ENCODE measurements around the gene DAB1. TPM values are rescaled to one million over a fixed set of nuclear protein-coding genes. Genes with fewer than 3 reads are reported as not detected.

Gene DAB1
- total RNA-seq, 1 donor from 2014 or later: 0.27 TPM

GRCh38 chr1:56964349-56965017 lies 459.4 kb downstream of the DAB1 start:
- no peak overlapping the region for H3K4me3 Mint-ChIP-seq (ENCODE audit: unreplicated experiment)
- H3K9me3 Mint-ChIP-seq (ENCODE audit: unreplicated experiment): no peaks in the 10 kb centered on the region
- no peaks in the 10 kb centered on the region for H3K4me1 Mint-ChIP-seq (ENCODE audit: unreplicated experiment)

DNA sequence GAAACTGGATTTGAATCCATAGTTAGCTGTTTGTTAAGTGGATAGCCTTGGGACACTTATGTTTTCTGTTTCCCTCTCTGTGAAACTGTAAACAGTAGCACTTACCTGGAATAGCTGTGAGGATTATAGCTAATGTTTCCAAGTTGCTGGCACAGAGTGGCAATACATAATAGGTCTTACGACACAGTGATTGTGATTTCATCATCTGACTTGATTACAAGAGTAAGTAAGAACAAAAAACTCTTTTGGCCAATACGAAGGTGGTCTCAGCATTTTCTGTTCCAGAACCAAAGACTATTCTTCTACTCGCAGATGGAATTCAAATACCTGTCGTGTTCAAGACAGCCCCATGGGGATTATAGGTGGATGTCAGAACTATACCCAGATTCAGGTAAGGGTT lies 460.2 kb downstream of the DAB1 start:
- DNase-seq (ENCODE audit: extremely low spot score, unreplicated experiment): no peak
- H3K27me3 Mint-ChIP-seq (ENCODE audit: unreplicated experiment): peaks cover 7% of the 10 kb centered on the region
- no peaks in the 10 kb centered on the region for H3K36me3 Mint-ChIP-seq (ENCODE audit: unreplicated experiment)
- TF ChIP-seq CTCF (IDR thresholded peaks at IDR 0.05): no peak
- H3K4me3 Mint-ChIP-seq (ENCODE audit: unreplicated experiment): no peak overlapping the region
- H3K4me1 Mint-ChIP-seq (ENCODE audit: unreplicated experiment): no peaks in the 10 kb centered on the region
- no peaks in the 10 kb centered on the region for H3K9me3 Mint-ChIP-seq (ENCODE audit: unreplicated experiment)
- no peak overlapping the region for H3K27ac Mint-ChIP-seq (ENCODE audit: unreplicated experiment)

More at GRCh38 chr1:56964349-56965017, 459.4 kb downstream of the DAB1 start:
- no peak for DNase-seq (ENCODE audit: extremely low spot score, unreplicated experiment)
- no peak for TF ChIP-seq CTCF (IDR thresholded peaks at IDR 0.05)
- peaks cover 4% of the 10 kb centered on the region for H3K27me3 Mint-ChIP-seq (ENCODE audit: unreplicated experiment)
- no peak overlapping the region for H3K27ac Mint-ChIP-seq (ENCODE audit: unreplicated experiment)
- no peaks in the 10 kb centered on the region for H3K36me3 Mint-ChIP-seq (ENCODE audit: unreplicated experiment)

GRCh38 chr1:56961426-56961825 lies 462.4 kb downstream of the DAB1 start:
- no peak for DNase-seq (ENCODE audit: extremely low spot score, unreplicated experiment)
- Mint-ChIP-seq H3K4me3 (ENCODE audit: unreplicated experiment) (no peak overlapping the region), H3K9me3 (ENCODE audit: unreplicated experiment) (no peaks in the 10 kb centered on the region), H3K27me3 (ENCODE audit: unreplicated experiment) (peaks cover 11% of the 10 kb centered on the region), H3K27ac (ENCODE audit: unreplicated experiment) (no peak overlapping the region), H3K4me1 (ENCODE audit: unreplicated experiment) (no peaks in the 10 kb centered on the region), H3K36me3 (ENCODE audit: unreplicated experiment) (no peaks in the 10 kb centered on the region)
- no peak for TF ChIP-seq CTCF (IDR thresholded peaks at IDR 0.05)

DNA sequence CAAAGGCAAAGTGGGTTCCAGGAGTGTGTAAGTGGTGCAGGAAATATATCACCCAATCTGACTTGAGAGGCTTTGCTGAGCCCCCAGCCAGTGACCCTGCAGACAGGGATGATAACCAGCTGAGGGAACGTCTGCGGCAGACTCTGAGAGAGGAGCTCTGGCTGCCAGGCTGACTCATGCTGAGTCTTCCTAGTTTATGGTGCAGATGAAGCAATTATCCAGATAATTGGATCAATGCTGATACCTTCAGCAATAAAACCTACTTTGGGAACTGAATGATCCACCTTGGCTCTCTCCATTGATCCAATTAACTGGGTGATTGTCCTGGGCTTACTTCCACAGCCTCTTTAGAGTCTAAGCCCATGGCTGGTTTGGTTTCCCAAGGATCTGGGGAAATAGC lies 465.3 kb downstream of the DAB1 start:
- Mint-ChIP-seq H3K4me1 (ENCODE audit: unreplicated experiment) (no peaks in the 10 kb centered on the region), H3K27me3 (ENCODE audit: unreplicated experiment) (peaks cover 11% of the 10 kb centered on the region)

GRCh38 chr1:56957931-56958330 lies 465.9 kb downstream of the DAB1 start:
- no peak for DNase-seq (ENCODE audit: extremely low spot score, unreplicated experiment)
- H3K27me3 Mint-ChIP-seq (ENCODE audit: unreplicated experiment): peaks cover 11% of the 10 kb centered on the region
- H3K4me1 Mint-ChIP-seq (ENCODE audit: unreplicated experiment): no peaks in the 10 kb centered on the region
- no peak overlapping the region for H3K4me3 Mint-ChIP-seq (ENCODE audit: unreplicated experiment)
- no peak overlapping the region for H3K27ac Mint-ChIP-seq (ENCODE audit: unreplicated experiment)
- TF ChIP-seq CTCF (IDR thresholded peaks at IDR 0.05): no peak
- H3K9me3 Mint-ChIP-seq (ENCODE audit: unreplicated experiment): no peaks in the 10 kb centered on the region
- no peaks in the 10 kb centered on the region for H3K36me3 Mint-ChIP-seq (ENCODE audit: unreplicated experiment)

More for the DNA sequence above, 465.3 kb downstream of the DAB1 start:
- H3K27ac Mint-ChIP-seq (ENCODE audit: unreplicated experiment): no peak overlapping the region
- no peak for DNase-seq (ENCODE audit: extremely low spot score, unreplicated experiment)
- H3K4me3 Mint-ChIP-seq (ENCODE audit: unreplicated experiment): no peak overlapping the region
- no peaks in the 10 kb centered on the region for H3K9me3 Mint-ChIP-seq (ENCODE audit: unreplicated experiment)
- H3K36me3 Mint-ChIP-seq (ENCODE audit: unreplicated experiment): no peaks in the 10 kb centered on the region
- no peak for TF ChIP-seq CTCF (IDR thresholded peaks at IDR 0.05)

Measured in osteocyte (in vitro differentiated cells).